Measurements from ENCODE around the gene FNDC3B.

The FNDC3B gene

DNA sequence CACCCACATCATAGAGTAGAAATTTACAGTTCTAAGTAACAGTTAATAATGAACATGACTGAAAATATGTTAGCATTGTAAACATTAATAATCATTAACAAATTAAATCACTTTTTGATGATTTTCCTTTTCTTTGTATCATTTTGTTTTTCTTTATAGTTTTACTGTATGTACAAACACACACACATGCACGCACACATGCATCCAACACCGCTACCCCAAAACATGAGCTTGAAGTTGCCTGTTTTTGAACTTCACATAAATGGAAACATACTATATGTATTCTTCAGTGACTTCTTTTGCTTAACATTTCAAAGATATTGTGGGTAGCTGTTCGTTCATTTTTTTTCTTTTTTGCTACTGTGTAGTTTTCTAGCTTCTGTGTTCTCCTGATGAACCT, 123.9 kb downstream of the FNDC3B start:
- DNase-seq (ENCODE audit: low spot score): no peak
- in situ Hi-C loops (cut with MboI; ENCODE audit: low pct_unique_long_range_greater_than_20kb, low sequenced_read_pairs, unreplicated experiment): no loop called here
- TF ChIP-seq, protein P1, sequence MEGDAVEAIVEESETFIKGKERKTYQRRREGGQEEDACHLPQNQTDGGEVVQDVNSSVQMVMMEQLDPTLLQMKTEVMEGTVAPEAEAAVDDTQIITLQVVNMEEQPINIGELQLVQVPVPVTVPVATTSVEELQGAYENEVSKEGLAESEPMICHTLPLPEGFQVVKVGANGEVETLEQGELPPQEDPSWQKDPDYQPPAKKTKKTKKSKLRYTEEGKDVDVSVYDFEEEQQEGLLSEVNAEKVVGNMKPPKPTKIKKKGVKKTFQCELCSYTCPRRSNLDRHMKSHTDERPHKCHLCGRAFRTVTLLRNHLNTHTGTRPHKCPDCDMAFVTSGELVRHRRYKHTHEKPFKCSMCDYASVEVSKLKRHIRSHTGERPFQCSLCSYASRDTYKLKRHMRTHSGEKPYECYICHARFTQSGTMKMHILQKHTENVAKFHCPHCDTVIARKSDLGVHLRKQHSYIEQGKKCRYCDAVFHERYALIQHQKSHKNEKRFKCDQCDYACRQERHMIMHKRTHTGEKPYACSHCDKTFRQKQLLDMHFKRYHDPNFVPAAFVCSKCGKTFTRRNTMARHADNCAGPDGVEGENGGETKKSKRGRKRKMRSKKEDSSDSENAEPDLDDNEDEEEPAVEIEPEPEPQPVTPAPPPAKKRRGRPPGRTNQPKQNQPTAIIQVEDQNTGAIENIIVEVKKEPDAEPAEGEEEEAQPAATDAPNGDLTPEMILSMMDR (IDR thresholded peaks at IDR 0.05; ENCODE audit: extremely low read depth, insufficient read depth, missing control alignments): no peak

DNA sequence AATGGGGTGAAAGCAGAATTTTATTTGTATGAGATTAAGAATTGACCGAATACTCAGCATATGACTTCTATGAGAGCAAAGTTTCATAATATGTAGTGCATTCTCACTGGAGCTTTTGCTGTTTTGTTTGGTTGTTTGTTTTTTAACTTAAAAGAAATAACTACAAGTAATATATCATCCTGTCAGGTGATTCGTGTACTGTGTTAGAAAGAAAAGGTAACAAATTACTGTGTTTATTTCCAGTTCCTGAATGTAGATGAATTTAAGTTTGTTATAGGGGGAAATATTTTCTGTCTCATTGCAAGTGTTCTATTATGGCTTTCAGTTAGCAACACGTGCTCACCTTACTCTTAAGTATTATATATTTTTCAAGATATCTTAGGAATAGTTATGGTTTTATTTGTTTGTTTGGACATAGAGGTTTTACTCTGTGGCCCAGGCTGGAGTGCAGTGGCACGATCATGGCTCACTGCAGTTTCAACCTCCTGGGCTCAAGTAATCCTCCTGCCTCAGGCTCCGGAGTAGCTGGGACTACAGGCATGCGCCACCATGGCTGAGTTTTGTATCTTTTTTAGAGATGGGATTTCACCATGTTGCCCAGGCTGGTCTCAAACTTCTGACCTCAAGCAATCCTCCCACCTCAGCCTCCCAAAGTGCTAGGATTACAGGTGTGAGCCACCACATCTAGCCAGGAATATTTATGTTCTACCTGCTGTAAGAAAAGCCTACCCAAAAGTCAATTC, 125.4 kb downstream of the FNDC3B start:
- no peak for DNase-seq (ENCODE audit: low spot score)
- in situ Hi-C loops (cut with MboI; ENCODE audit: low pct_unique_long_range_greater_than_20kb, low sequenced_read_pairs, unreplicated experiment): no loop called here
- TF ChIP-seq, protein P1 (IDR thresholded peaks at IDR 0.05; ENCODE audit: extremely low read depth, insufficient read depth, missing control alignments): no peak

DNA sequence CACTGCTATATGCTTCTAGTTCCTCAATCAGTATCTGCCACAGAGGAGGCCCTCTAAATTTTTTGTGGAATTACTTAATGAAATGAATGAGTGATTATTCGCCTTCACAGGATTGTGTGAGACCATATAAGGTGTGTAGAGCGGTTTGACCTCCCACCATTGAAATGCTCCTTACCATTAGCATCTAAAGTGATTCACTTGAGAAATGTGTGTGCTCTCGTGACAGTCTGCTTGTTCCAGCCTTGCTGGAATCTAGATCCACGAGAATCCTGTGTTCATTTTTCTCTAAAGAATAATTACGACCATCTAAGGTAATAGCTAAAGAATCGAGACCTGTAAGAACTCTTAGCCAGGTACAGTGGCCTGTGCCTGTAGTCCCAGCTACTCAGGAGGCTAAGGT, 126.9 kb downstream of the FNDC3B start:
- in situ Hi-C loops (cut with MboI; ENCODE audit: low pct_unique_long_range_greater_than_20kb, low sequenced_read_pairs, unreplicated experiment): no loop called here
- TF ChIP-seq, protein P1 (IDR thresholded peaks at IDR 0.05; ENCODE audit: extremely low read depth, insufficient read depth, missing control alignments): no peak
- no peak for DNase-seq (ENCODE audit: low spot score)

DNA sequence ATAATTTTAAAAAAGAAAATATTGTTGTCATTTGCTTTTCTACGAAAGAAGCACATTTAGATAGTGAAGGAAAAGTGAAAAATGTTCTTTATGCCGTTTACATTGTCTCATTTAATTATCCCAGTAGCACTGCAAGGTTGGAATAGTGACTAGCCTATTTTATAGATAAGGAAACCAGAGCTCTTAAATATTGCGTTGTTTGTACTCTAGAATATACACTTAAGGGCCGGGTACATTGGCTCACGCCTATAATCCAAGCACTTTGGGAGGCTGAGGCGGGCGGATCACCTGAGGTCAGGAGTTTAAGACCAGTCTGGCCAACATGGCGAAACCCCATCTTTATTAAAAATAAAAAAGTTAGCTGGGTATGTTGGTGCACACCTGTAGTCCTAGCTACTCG, 127.5 kb downstream of the FNDC3B start:
- TF ChIP-seq, protein P1 (IDR thresholded peaks at IDR 0.05; ENCODE audit: extremely low read depth, insufficient read depth, missing control alignments): no peak
- in situ Hi-C loops (cut with MboI; ENCODE audit: low pct_unique_long_range_greater_than_20kb, low sequenced_read_pairs, unreplicated experiment): no loop called here
- no peak for DNase-seq (ENCODE audit: low spot score)

DNA sequence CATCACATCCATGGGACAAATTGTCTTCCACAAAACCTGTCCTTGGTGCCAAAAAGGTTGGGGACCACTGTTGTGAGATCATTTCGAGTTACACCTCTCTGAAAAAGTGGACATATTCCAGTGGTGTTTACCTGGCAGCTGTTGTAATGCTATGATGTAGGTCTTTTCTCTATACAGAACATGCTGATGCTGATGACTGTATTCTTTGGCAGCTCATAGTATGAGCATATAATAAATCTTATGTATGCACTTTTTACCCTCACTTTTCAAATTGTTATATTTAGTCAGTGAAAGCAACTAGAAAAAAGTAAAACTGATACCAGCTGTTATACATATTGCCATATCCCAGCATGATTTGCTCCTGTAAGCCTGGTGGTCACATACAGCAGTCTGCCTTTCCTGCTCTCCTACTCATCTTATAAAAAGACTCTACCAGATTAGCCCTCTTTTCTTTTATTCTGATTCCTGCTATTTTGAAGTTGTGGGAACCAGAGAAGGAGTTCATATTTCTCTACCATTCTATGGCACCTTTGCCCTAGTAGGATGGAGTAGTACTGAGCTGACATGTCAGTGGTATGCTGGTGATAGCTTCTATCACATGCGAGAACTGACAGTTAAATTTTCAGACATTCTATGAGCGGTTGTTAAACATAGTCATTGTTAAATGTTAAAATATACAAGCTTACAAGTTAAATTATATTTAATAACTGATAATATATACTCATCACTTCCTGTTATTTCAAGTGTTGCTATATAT, 128.7 kb downstream of the FNDC3B start:
- in situ Hi-C loops (cut with MboI; ENCODE audit: low pct_unique_long_range_greater_than_20kb, low sequenced_read_pairs, unreplicated experiment): no loop called here
- TF ChIP-seq, protein P1 (IDR thresholded peaks at IDR 0.05; ENCODE audit: extremely low read depth, insufficient read depth, missing control alignments): no peak
- no peak for DNase-seq (ENCODE audit: low spot score)

DNA sequence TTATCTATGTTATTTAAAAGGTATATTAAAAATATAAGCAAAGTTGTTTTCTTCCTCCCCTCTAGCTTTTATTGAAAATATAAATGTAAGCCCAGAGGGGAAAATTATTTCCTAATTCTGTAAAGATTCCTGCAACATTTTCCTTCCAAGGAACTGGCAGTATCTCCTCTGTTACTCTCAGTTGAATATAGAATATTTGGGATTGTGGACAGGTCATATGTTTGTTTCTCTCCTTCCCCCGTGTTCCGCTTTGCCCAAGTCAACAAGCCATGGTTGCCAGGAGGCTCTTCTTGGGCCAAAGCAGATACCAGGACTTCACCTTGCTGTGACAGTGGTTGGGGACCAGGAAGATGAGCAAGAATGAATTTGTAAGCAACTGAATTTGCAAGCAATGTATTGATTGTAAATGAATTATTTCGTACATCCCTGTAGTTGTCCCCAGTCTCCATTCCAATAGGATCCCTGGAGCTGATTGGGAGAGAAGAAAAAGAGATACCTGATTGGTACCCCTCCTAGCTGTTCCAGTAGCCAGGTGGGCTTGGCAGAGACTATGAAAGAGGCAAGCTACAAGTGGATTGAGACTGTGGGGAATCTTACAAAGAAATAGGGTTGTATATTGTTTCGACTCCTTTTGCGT, 130.8 kb downstream of the FNDC3B start:
- DNase-seq (ENCODE audit: low spot score): no peak
- in situ Hi-C loops (cut with MboI; ENCODE audit: low pct_unique_long_range_greater_than_20kb, low sequenced_read_pairs, unreplicated experiment): no loop called here
- TF ChIP-seq, protein P1 (IDR thresholded peaks at IDR 0.05; ENCODE audit: extremely low read depth, insufficient read depth, missing control alignments): no peak

Measured in GM13977 (cell line).